ENCODE measurements around the gene CBFB. TPM values are rescaled to one million over a fixed set of nuclear protein-coding genes. Genes with fewer than 3 reads are reported as not detected.
"Not testable (repeated sequence)": the region's sequence is repeated elsewhere in the genome, so short reads cannot be mapped to it uniquely, and the experiment has no call there.

Gene CBFB
- total and polyA plus RNA-seq, 7 donors = 9.6 to 28.0 (median 21.3) TPM

- Histone ChIP-seq H3K27ac (no peak overlapping the region), H3K4me1 (peaks cover 0 to 12% (median 11%) of the 10 kb centered on the region in 4 donors), H3K4me3 (no peak overlapping the region), H3K36me3 (peaks cover 0 to 28% (median 6%) of the 10 kb centered on the region in 4 donors), H3K27me3 (no peaks in the 10 kb centered on the region), H3K9me3 (no peaks in the 10 kb centered on the region)
- TF ChIP-seq CTCF (IDR thresholded peaks at IDR 0.05) = no peak
- TF ChIP-seq EP300 (IDR thresholded peaks at IDR 0.05) = no peak
- TF ChIP-seq POLR2A (IDR thresholded peaks at IDR 0.05) = no peak
- TF ChIP-seq POLR2AphosphoS5 (IDR thresholded peaks at IDR 0.05) = no peak
- intact Hi-C loops (cut with DNase I) = no loop called here
- WGBS, 2 donors = 87% methylated on average over 7 of the region's 7 CpGs
- DNase-seq = peak; percentile 33
Observed at GRCh38 chr16:67115639-67116038, 86.7 kb downstream of the CBFB start.

- peaks cover 0 to 2% (median under 1%) of the 10 kb centered on the region in 4 donors for H3K4me1 ChIP-seq
- intact Hi-C loops (cut with DNase I) = no loop called here
- WGBS, 2 donors = 85 to 87% methylated on average over 13 of the region's 13 CpGs
- TF ChIP-seq CTCF (IDR thresholded peaks at IDR 0.05) (no peak), POLR2A (IDR thresholded peaks at IDR 0.05) (no peak), POLR2AphosphoS5 (IDR thresholded peaks at IDR 0.05) (no peak)
- H3K4me3 ChIP-seq = no peak overlapping the region
- peaks cover 0 to 37% (median 10%) of the 10 kb centered on the region in 4 donors for H3K36me3 ChIP-seq
- no peaks in the 10 kb centered on the region for H3K9me3 ChIP-seq
- no peak overlapping the region for H3K27ac ChIP-seq
- DNase-seq = peak; percentile 10
- no peaks in the 10 kb centered on the region for H3K27me3 ChIP-seq
Observed at GRCh38 chr16:67116388-67117311, 87.7 kb downstream of the CBFB start.

- H3K4me3 ChIP-seq = no peak overlapping the region
- no peaks in the 10 kb centered on the region for H3K27me3 ChIP-seq
- H3K4me1 ChIP-seq = no peaks in the 10 kb centered on the region
- no peak for TF ChIP-seq POLR2AphosphoS5 (IDR thresholded peaks at IDR 0.05)
- TF ChIP-seq POLR2A (IDR thresholded peaks at IDR 0.05) = no peak
- TF ChIP-seq EP300 (IDR thresholded peaks at IDR 0.05) = no peak
- TF ChIP-seq CTCF (IDR thresholded peaks at IDR 0.05) = no peak
- peaks cover 0 to 44% (median 19%) of the 10 kb centered on the region in 4 donors for H3K36me3 ChIP-seq
- H3K27ac ChIP-seq = no peak overlapping the region
- peak; percentile 21 for DNase-seq
- H3K9me3 ChIP-seq = no peaks in the 10 kb centered on the region
- intact Hi-C loops (cut with DNase I) = no loop called here
- whole genome bisulfite sequencing, 2 donors = 87 to 95% methylated on average over 9 of the region's 9 CpGs
Observed at GRCh38 chr16:67117716-67118115, 88.8 kb downstream of the CBFB start.

GRCh38 chr16:67120025-67120424 lies 91.1 kb downstream of the CBFB start:
- H3K4me1 ChIP-seq = no peaks in the 10 kb centered on the region
- H3K36me3 ChIP-seq = peaks cover 0 to 66% (median 24%) of the 10 kb centered on the region in 4 donors
- TF ChIP-seq EP300 (IDR thresholded peaks at IDR 0.05) (no peak), POLR2AphosphoS5 (IDR thresholded peaks at IDR 0.05) (no peak)
- no peaks in the 10 kb centered on the region for H3K9me3 ChIP-seq
- H3K4me3 ChIP-seq = no peak overlapping the region
- peak; percentile 2 for DNase-seq
- H3K27ac ChIP-seq = no peak overlapping the region
- WGBS, 2 donors = 85 to 91% methylated on average over 5 of the region's 5 CpGs
- intact Hi-C loops (cut with DNase I) = no loop called here
- H3K27me3 ChIP-seq = no peaks in the 10 kb centered on the region

GRCh38 chr16:67122799-67123198 lies 93.8 kb downstream of the CBFB start:
- peaks cover 0 to 73% (median 28%) of the 10 kb centered on the region in 4 donors for H3K36me3 ChIP-seq
- H3K4me1 ChIP-seq; H3K4me3 ChIP-seq; H3K27ac ChIP-seq; H3K9me3 ChIP-seq; intact Hi-C loops (cut with DNase I); H3K27me3 ChIP-seq: not testable (repeated sequence)
- DNase-seq = peak; percentile 44
- WGBS, 2 donors = 96 to 98% methylated on average over 5 of the region's 5 CpGs
